GM21390 (cell line): ENCODE results near the gene RRP12.
"Not testable (repeated sequence)": the region's sequence is repeated elsewhere in the genome, so short reads cannot be mapped to it uniquely, and the experiment has no call there.

Experiments
- ATAC-seq: cut with Tn5 transposase; IDR thresholded peaks from one replicate; pipeline ENCODE4 v1.9.1; 2021; ENCODE audit not compliant: unreplicated experiment

The RRP12 gene

DNA sequence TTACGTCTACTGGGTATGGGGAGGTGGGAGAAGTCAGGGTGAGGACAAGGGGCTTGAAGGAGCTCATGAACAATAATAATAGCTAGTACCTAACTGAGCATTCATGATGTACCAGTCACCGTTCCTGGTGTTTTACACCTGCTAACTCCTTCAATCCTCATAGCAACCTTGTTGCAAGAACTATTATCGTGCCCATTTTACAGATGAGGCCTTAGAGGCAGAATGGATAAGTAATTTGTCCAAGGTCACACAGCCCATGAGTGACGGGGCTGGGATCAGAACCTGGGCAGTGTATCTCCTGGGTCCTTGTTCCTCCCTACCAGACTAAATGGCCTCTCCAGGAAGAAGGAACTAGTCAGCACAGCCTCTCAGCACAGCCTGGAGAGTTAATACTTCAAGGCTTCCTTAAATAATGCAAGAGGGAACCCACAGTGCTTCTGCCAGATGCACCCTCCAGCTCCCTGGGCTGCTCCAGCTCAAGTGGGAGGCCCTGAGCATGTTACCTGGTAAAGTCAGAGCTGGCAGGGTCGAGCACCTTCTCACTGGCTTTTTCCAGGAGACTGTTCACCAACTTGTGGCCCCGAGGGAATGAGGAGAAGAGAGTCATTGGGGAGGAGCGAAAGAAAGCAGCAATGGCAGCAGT, 28.8 kb downstream of the RRP12 start:
- no peak for ATAC-seq

DNA sequence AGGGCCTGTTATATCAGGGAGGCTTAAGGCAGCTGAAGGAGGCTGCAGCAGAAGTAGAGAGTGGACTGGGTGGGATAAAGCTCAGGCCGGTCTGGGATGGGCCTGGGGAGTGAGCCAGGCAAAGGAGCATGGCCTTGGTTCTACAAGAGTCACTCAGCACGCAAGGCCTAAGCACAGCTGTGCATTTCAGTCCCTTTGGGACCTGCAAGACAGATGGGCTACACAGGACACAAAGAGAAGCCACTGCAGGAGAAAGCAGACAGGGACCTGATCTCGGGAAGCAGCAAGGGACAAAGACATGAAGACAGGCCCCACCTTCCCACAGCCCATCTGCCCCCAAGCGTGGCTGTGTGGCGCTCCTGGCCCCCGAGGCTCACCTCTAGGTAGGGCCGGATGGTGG, 29.4 kb downstream of the RRP12 start:
- no peak for ATAC-seq

DNA sequence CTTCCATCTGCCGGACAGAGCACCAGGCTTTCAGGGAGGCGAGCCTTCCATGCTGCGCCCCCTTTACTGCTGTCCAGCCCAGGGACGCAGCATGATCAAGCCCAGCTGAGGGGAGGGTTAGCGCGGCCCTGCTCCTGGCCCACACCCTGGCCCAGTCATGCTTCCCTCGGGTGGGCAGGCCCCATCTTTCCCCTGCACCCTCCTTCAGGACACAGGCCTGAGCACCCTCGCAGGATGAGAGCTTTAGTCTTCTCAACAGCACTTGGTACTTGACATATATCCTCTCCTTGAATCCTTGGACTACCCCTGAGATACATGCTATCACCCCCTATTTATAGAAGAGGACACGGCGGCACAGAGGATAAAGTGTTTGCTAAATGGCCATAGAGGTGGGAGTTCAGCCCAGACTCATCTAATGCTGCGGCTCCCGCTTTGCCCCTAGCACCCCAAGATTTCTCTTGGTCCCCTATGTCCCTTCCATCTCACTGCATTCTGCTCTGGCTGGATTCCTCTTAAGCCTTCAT, 34.0 kb downstream of the RRP12 start:
- ATAC-seq = no peak

DNA sequence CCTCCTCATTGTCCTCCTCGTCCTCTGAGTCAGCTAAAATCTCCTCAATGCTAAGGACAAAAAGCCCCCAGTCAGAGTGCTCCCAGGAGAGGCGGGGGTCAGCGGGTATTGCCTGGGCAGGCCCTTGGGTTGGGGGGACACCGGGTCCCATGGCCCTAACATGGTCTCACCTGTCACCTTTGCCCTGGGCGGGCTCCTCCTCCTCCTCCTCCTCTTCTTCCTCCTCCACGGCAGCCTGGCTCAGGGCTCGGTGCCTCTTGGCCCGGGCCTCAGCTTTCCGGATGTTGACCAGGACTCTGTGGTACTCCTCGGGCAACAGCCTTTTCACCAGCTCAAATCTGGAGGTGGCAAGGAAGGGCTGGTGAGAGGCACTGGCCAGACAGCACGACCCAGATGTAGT, 34.6 kb downstream of the RRP12 start:
- no peak for ATAC-seq

DNA sequence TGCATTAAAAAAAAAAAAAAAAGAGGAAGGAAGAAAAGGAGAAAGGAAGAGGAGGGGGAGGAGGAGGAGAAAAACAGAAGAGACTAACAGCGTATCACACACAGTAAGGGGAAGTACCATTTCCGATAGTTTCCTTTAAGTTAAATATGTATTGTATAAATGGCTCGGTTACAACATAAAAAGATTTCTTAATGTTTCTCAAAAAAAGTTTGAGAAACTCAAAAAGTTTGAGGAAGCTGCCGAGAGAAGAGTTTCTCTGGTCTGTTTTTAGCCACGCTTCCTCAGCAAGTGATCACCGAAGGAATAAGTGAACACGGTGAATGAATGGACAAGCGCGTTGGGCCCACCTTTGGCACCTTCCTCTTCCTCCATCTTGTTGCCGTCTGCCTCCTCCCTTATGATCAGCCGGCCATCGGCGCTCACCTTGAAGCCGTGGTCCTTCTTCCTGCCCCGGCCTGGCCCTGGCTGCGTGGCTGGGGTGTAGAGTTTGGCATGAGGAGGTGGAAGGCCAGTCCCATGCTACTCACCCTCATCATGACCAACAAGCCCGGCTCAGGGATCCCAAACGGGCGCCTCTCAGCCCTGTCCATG, 35.3 kb downstream of the RRP12 start:
- no peak for ATAC-seq

DNA sequence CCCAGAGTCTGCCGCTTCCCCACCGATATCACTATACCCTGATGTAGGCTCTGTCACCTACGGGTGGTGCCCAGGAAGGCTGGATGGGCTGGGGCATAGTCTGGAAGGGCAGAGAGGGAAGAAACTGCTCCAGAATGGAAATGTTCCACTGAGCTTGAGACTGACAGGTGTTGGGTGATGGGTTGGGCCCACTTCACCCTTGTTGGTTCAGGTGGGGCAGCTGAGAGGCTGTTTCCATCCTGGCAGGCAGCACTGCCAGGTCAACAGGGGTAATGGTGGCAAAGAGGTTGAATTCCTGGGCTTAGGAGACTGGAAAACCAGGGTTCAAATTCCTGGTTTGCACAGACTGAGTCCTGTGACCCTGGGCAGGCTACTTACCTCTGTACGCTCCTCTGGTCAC, 38.1 kb downstream of the RRP12 start:
- ATAC-seq = no peak

DNA sequence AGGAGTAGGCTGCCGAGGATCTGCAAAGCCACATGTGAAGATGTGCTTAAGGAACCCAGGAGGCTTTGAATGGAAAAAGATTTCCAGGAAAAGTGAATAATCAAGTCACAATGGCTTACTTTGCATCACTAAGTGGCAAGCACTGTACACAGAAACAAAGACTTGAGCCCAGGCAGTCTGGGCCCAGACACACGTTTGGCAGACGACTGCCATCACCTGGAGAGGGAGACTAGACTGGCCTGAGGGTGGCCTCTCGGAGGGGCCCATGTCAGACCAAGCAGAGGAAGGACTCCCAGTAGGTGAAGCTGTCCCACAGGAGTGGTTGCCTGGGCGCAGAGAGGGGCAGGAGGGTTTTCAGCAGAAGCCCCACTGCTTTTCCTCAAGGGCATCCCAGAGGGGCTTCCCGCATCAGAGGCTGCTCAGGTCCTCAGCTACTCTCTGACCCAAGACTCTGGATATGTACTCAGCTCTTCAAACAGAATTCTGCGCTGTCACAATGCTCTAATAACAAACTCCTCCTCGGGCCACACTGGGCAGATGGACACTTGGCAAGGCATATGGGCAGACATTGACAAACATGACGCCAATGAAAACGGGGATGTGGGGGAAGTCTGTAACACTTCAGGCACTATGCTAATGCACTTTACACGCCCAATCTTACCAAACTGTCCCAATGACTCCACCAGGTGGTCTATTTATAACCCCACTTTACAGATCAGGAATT, 38.7 kb downstream of the RRP12 start:
- no peak for ATAC-seq

DNA sequence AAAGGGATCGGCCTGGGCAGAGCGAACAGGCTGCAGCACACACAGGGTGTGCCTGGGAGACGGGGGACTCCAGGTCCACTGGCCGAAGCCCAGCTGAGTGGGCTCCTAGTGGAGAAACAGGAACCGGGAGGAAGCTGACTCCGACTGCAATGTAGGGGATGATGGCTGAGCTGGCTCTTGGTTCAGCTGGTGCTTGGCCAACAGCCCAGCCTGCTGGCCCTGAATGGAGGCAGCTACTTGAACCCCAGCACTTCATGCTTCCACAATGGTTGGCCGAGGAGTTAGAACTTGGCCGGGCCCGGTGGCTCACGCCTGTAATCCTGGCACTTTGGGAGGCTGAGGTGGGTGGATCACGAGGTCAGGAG, 39.6 kb downstream of the RRP12 start:
- no peak for ATAC-seq

DNA sequence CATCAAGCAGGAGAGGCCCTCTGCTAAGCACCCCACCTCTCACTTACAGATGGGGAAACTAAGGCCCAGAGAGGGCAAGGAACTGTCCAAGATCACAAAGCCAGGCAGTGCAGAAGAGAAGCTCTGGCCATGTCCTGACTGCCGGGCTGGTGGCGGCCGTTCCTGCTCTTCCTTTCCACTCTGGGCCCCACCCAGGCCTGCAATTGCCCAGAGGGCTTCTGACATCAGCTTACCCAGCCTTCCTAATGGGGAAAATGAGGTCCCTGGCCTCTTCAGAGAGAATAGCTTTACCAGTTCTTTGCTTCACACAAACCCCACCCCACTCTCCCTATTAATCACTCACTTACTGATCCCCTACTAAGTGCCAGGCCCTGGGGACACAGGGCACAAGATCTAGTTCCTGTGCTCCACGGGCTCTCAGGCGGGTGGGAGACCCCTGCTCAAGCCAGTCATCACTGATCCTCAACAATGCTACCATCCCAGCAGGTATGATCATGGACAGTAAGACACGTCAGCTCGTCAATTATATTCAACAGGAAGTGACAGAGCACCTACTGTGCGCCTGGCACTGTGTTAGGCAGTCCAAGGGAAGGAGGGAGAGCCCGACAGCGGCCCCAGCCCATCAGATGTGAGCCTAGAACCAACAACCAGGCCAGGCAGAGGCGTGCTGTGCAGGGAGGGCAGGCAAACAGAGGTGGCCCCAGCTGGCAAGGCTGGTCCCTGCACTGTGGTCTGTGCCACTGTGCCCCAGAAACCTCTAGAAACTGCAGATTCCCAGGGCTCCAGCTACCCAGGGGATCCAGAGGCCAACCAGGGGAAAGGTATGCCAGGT, 40.2 kb downstream of the RRP12 start:
- ATAC-seq = no peak

DNA sequence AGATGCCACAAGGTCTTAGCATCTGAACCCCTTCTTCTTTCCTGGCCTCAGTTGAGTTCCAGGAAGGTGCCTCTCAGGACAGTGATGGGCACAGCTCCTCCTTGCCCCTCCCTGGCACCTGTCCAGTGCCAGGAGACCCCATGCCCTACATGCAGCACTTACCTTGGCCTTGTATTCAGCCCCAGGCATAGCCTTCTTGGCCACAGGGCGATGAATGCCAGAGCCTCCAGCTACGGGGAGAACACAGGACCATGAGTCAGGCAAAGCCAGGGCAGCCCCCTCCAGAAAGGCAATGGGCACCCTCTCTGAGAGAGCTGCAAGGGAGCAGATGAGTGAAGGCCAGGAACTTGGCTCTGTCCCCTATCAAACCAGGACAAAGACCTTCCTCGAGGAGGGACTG, 42.4 kb downstream of the RRP12 start:
- no peak for ATAC-seq

DNA sequence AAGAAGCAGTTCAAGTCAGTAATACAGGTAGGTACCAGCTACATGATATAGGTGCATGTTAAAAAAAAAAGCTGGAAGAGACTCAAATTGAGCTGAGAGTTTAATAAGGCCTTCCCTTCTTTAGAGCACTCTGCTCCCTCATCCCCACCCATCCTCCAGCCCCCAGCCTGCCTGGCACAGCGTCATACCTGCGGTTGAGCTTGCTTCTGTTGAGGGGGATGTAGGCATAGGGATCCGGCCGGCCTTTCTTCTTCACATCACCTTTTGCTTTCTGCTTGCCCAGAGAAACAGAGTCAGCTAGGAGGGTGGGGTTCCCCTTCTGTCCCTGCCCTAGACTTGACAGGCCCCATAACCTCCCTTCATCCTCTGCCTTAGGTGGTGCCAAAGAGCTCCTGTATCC, 42.8 kb downstream of the RRP12 start:
- ATAC-seq = no peak

DNA sequence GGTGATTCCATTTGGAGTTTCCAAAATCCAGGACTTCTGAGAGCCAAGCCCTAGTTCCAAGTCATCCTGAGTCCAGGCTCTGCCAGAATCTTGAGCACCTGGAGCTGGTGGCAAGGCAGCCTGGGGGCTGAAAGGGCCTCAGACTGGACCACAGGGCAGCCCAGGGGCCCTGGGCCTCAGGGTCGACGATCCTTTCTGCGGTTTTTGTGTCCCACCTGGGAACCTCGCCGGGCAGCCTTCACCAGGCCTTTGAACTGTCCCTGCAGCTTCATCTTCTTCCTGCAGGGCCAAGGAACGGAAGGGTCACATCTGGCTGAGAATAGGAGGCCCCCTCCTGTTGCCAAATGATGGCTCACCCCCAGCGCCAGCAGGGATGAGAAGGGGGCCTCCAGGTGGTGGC, 44.2 kb downstream of the RRP12 start:
- no peak for ATAC-seq

DNA sequence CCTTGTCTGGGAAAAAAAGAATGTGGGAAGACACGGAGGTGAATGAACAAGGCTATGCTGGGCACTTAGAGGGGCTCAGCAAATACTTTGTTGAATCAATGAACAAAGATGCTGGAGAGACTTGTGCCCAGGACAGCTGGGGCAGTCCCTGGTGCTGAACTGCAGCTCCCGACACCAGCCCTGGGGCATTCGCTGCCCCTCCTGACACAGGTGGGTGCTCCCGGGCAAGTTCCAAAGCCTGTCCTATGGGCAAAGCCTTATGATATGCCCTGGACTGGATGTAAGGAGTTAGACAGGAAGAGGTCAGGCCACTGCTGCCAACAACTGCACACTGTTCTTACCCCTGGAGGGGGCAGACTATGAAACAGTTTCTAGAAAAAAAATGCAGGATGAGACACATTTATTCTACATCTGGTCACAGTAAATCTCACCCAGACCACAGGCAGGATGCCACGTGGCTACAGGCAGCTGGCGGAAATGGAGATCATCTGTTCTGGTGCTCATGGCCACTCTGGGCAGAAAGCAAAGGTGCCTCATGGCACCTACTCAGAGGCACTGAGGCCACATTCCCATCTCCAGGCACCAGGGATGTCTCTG, 44.7 kb downstream of the RRP12 start:
- no peak for ATAC-seq

DNA sequence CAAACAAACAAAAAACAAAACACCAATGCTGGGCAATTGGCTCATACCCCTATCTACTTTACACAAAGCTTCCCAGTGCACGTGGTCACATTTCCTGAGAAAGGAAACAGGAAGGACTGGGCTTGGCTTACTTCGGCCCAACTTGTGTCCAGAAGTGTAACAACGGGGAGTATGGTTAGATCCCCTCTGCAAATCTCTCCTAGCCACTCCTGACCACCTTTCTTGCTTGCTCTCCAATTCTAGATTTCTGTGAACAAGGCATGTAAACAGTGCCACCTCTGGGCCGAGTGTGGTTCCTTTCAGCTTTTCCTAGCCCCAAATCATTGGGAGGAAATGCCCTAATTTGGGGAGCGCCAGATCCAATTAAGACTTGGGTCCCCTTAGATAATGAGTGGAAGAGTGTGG, 45.6 kb downstream of the RRP12 start:
- ATAC-seq = no peak

DNA sequence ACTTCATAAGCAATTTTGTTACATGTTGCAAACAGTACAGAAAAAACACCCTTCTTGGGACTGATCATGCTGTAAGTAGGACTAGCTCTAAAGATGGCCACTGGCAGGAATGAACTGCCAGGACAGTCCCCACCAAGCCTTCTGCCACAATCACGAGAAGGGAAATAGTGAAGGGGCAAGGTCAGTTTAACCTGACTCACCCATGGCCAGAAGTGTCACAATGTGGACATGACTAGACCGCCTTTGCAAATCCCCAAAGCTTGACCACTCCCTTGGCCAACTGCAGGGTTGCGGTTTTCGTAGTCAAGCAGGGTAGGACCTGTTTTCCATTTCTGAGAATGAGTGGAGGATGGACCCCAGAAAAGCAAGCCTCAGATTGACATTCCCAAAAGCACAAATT, 47.2 kb downstream of the RRP12 start:
- ATAC-seq = no peak

DNA sequence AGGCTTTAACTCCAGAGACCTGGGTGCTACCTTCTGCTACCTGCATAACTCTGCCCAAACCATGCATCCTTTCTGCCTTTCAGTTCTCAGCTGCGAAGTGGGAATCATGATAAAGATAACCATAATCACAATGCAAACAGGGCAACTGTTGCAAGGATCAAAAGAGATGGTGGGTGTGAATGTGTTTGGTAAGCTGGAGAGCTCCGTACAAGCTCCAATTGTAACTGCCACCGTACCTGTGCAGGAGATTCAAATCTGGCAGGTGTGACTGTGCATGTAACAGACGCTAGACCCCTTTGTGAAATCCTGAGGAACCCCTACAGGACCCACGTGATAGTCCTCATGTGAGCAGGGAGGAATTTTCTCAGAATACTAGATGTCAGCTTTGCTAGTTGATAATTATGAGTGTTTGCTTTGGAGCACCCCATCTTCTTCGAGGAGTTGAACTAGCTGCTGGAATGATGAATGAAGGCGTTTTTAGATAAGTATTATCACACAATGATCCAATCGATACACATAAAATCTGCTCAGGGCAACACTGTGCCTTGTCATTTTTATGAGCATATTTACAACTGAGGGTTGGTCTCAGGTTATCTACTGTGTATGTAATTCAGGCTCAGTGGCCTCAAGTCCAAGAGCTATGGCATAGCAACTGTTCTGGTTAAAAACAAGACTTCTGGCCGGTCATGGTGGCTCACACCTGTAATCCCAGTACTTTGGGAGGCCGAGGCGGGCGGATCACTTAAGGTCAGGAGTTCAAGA, 51.2 kb downstream of the RRP12 start:
- ATAC-seq = no peak

DNA sequence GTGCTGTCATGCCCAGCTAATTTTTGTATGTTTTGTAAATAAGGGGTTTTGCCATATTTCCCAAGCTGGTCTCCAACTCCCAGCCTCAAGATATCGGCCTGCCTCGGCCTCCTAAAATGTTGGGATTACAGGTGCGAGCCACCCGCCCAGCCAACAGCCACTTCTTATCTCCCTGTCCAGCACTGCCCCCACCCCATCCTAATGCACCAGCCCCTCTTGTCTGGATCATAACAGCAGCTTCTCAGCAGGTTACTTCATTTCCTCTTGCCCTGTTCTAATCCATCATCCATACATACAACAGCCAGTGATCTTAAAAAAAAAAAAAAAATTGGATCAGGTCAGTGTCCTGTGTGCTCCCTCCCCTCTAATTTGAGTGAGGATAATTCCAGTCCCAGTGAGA, 53.8 kb downstream of the RRP12 start:
- ATAC-seq = no peak

DNA sequence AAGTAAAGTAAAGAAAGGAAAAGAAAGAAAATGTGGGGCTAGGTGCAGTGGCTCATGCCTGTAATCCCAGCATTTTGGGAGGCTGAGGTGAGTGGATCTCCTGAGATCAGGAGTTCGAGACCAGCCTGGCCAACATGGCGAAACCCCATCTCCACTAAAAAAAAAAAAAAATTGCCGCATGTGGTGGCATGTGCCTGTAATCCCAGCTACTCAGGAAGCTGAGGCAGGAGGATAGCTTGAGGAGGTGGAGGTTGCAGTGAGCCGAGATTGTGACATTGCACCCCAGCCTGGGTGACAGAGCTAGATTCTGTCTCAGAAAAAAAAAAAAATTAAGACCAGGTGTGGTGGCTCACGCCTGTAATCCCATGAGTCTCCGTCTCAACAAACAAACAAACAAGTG, 57.5 kb downstream of the RRP12 start:
- not testable (repeated sequence) for ATAC-seq

DNA sequence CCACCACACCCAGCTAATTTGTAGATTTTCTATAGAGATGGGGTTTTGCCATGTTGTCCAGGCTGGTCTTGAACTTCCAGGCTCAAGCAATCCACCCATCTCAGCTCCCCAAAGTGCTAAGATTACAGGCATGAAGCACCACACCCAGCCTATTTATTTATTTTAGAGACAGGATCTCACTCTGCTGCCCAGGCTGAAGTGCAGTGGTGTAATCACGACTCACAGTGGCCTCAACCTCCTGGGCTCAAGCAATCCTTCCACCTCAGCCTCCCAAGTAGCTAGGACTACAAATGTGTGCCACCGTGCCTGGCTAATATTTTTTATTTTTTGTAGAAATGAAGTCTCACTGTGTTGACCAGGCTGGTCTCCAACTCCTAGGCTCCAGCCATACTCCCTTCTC, 59.7 kb downstream of the RRP12 start:
- ATAC-seq = no peak

DNA sequence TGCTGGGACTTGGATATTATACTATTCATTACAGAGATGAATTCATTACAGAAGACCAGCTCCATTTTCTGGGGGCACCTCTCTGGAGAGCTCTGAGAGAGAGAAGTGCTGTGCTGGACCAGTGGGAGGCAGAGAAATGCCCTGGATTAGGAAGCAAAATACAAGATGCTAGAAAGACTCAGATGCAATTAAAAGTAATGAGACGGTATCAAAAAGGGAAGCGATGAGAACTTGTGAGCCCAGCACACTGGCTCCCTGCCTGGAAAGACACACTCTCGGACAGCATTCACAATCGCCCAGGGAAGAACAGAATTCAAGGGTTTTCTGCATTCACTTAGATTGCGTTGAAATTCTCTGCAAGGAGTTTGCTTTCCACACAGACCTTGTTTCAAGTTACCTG, 63.1 kb downstream of the RRP12 start:
- ATAC-seq = no peak
